Measurements from ENCODE around the gene C1orf115. TPM values are rescaled to one million over a fixed set of nuclear protein-coding genes. Genes with fewer than 3 reads are reported as not detected.

Gene C1orf115
- total RNA-seq, 1 donor from 2014 or later: 9.7 TPM

GRCh38 chr1:220746851-220747250 lies 56.7 kb downstream of the C1orf115 start:
- H3K27me3 Mint-ChIP-seq: peaks cover 26% of the 10 kb centered on the region
- TF ChIP-seq CTCF (IDR thresholded peaks at IDR 0.05; ENCODE audit: unreplicated experiment): no peak
- DNase-seq (ENCODE audit: low spot score, unreplicated experiment): no peak

GRCh38 chr1:220747437-220748088 lies 57.4 kb downstream of the C1orf115 start:
- no peak for DNase-seq (ENCODE audit: low spot score, unreplicated experiment)
- peaks cover 23% of the 10 kb centered on the region for H3K4me1 Mint-ChIP-seq (ENCODE audit: low read depth)
- peaks cover 26% of the 10 kb centered on the region for H3K27me3 Mint-ChIP-seq
- H3K27ac Mint-ChIP-seq: peak overlapping the region; percentile 90
- H3K4me3 Mint-ChIP-seq (ENCODE audit: low read depth): peak overlapping the region; percentile 78
- TF ChIP-seq CTCF (IDR thresholded peaks at IDR 0.05; ENCODE audit: unreplicated experiment): no peak
- no peaks in the 10 kb centered on the region for H3K9me3 Mint-ChIP-seq (ENCODE audit: low read depth)
- no peaks in the 10 kb centered on the region for H3K36me3 Mint-ChIP-seq (ENCODE audit: insufficient read depth)

More at GRCh38 chr1:220746851-220747250, 56.7 kb downstream of the C1orf115 start:
- Mint-ChIP-seq H3K9me3 (ENCODE audit: low read depth) (no peaks in the 10 kb centered on the region), H3K4me3 (ENCODE audit: low read depth) (peak overlapping the region; percentile 78), H3K27ac (no peak overlapping the region), H3K4me1 (ENCODE audit: low read depth) (peaks cover 23% of the 10 kb centered on the region), H3K36me3 (ENCODE audit: insufficient read depth) (no peaks in the 10 kb centered on the region)

GRCh38 chr1:220748089-220748934 lies 58.1 kb downstream of the C1orf115 start, which contains the start of gene MTARC2:
MTARC2 (plus strand) TSS chr1:220748322; CDS start chr1:220748532, 210 bp downstream.
- H3K36me3 Mint-ChIP-seq (ENCODE audit: insufficient read depth): no peaks in the 10 kb centered on the region
- H3K4me1 Mint-ChIP-seq (ENCODE audit: low read depth): peaks cover 23% of the 10 kb centered on the region
- peak; percentile 8 for TF ChIP-seq CTCF (IDR thresholded peaks at IDR 0.05; ENCODE audit: unreplicated experiment)
- peak within 1 kb of the TSS; percentile 78 for H3K4me3 Mint-ChIP-seq (ENCODE audit: low read depth)
- DNase-seq (ENCODE audit: low spot score, unreplicated experiment): peak; percentile 41
- H3K9me3 Mint-ChIP-seq (ENCODE audit: low read depth): no peaks in the 10 kb centered on the region
- peak within 1 kb of the TSS; percentile 91 for H3K27ac Mint-ChIP-seq
- H3K27me3 Mint-ChIP-seq: peaks cover 26% of the 10 kb centered on the region

Other genes starting within 250 kb of the C1orf115 start
- gene MARK1, start 162.2 kb upstream of the C1orf115 start, total RNA-seq: 10.8 and 14.4 TPM in 2 replicates
- 14.3 and 18.3 TPM in 2 replicates for gene MTARC2, start 58.0 kb downstream of the C1orf115 start, total RNA-seq
- 37.1 and 40.5 TPM in 2 replicates for gene MTARC1, start 96.5 kb downstream of the C1orf115 start, total RNA-seq
- 0.48 and 0.53 TPM in 2 replicates for gene HLX, start 189.1 kb downstream of the C1orf115 start, total RNA-seq